RWPE2 (cell line): ENCODE data around the gene C19orf53.

ENCODE experiments used
- ATAC-seq: fragments of 200-7000 bp; cut with Tn5 transposase; 3 replicates; pipeline ENCODE4 v1.9.1; 2021; ENCODE audit warnings: low read depth
- DNase-seq: peaks from one replicate; pipeline ENCODE4 v3.0.0-alpha.2; 2020; ENCODE audit warnings: low spot score
- H3K27ac ChIP-seq: fragments of 450-650 bp; 2 replicates; pipeline ENCODE4 v1.5.1; 2017; ENCODE audit warnings: mild to moderate bottlenecking; ENCODE audit not compliant: poor library complexity, severe bottlenecking
- H3K27me3 ChIP-seq: fragments of 250-450 bp; sonication (Bioruptor Pico); 2 replicates; pipeline ENCODE4 v1.5.1; 2021; ENCODE audit warnings: mild to moderate bottlenecking, moderate library complexity; ENCODE audit not compliant: insufficient read depth, poor library complexity, severe bottlenecking
- H3K36me3 ChIP-seq: fragments of 250-450 bp; sonication (Bioruptor Pico); 2 replicates; pipeline ENCODE4 v1.5.1; 2020; ENCODE audit warnings: low read depth, mild to moderate bottlenecking, moderate library complexity
- H3K4me1 ChIP-seq: fragments of 250-450 bp; sonication (Bioruptor Pico); 2 replicates; pipeline ENCODE4 v1.5.1; 2021; ENCODE audit warnings: mild to moderate bottlenecking, moderate library complexity; ENCODE audit not compliant: insufficient read depth, poor library complexity, severe bottlenecking
- H3K4me3 ChIP-seq: fragments of 250-450 bp; sonication (Bioruptor Pico); 2 replicates; pipeline ENCODE4 v1.5.1; 2021; ENCODE audit warnings: mild to moderate bottlenecking, moderate library complexity; ENCODE audit not compliant: severe bottlenecking
- H3K9me3 ChIP-seq: fragments of 250-450 bp; sonication (Bioruptor Pico); 2 replicates; pipeline ENCODE4 v1.5.1; 2021; ENCODE audit warnings: mild to moderate bottlenecking, moderate library complexity; ENCODE audit not compliant: severe bottlenecking
- CTCF ChIP-seq: fragments of 450-650 bp; IDR thresholded peaks from one replicate; pipeline ENCODE4 v1.5.1; 2017; ENCODE audit warnings: mild to moderate bottlenecking, moderate library complexity; ENCODE audit not compliant: poor library complexity, severe bottlenecking

The C19orf53 gene

DNA sequence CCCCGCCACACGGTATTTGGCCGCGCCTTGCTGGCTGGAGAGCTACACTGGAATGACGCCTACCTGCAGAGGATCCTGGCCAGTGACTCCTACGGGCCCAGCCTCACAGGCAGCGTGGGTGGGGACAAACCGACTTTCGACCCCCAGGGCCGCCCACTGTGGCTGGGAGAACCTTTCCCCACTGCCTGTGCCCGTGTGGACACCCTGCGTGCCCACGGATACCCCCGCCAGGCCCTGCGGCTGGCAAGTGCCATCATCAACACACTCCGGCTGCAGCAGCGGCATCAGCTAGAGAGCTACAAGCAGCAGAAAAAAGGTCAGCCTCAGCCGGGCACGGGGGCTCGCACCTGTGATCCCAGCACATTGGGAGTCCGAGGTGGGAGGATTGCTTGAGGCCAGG lies 40.3 kb downstream of the C19orf53 start:
- no peak overlapping the region for H3K4me3 ChIP-seq
- H3K9me3 ChIP-seq = no peaks in the 10 kb centered on the region
- no peak for TF ChIP-seq CTCF
- H3K4me1 ChIP-seq = no peaks in the 10 kb centered on the region
- no peaks in the 10 kb centered on the region for H3K27me3 ChIP-seq
- DNase-seq (no peak), ATAC-seq (no peak)
- no peak overlapping the region for H3K27ac ChIP-seq
- H3K36me3 ChIP-seq = peaks cover 30% of the 10 kb centered on the region

DNA sequence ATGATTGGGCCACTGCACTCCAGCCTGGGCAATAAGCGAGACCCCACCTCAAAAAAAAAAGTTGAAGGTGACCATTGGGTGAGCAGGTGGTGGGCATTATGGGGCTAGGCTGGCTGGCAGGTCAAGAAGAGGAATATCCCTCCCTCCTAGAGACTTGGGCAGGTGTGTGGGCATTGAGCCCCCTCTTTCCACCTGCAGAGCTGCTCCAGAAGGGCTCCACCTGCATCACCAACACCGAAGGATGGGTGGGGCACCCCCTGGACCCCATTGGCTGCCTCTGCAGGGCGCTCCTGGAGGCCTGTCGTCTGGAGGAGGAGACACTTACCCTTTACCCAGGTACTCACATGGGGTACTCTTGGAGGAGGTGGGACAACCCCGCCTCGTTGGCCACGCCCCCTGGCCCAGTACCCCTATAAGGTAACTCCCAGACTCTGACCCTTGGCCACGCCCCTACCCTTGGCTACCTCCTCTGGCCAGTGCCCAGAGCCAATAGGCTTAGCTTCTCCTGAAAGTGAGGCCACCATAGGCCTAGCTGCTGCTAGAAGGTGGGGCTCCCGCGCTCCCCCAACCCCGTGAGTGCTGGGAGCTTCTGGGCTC lies 42.9 kb downstream of the C19orf53 start:
- Histone ChIP-seq H3K4me1 (peaks cover 9% of the 10 kb centered on the region), H3K36me3 (peaks cover 32% of the 10 kb centered on the region), H3K27me3 (no peaks in the 10 kb centered on the region), H3K9me3 (no peaks in the 10 kb centered on the region), H3K27ac (no peak overlapping the region), H3K4me3 (no peak overlapping the region)
- no peak for TF ChIP-seq CTCF
- DNase-seq = peak; percentile 70
- ATAC-seq = peak; percentile 36; the same call in 1 of the 3 replicates

DNA sequence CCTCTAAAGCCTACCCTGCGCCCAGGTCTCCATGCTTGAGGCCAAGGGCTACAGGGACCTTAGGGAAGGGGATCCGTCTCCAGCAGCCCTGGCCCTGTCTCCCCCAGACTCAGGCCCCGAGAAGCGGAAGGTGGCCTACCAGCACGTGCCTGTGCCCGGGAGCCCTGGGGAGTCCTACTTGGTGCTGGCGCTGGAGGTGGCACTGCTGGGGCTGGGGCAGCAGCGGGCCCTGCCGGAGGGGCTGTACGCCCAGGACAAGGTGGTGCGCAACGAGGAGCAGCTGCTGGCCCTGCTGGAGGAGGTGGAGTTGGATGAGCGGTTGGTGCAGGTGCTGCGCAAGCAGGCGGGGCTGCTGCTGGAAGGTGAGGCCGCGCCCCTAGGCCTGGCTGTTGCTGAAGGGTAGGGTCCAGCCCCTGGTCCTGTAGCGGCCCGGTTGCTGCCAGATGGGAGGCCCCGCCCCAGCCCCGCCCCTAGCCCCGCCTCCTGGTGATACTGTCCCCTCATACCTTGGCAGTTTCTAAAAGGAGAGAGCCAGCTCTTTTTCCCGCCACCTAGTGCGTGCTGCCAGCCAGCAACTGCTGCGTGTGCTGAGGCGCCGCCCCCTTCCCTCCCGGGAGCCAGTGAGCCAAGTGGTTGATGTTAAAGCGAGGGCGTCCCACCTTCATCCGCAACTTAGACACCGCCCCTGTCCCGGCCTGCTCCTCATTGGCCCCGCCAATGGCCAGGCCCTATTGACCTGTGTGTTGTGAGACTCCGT lies 43.5 kb downstream of the C19orf53 start:
- DNase-seq (no peak), ATAC-seq (no peak)
- H3K27me3 ChIP-seq = no peaks in the 10 kb centered on the region
- no peaks in the 10 kb centered on the region for H3K9me3 ChIP-seq
- no peak overlapping the region for H3K4me3 ChIP-seq
- no peak overlapping the region for H3K27ac ChIP-seq
- H3K36me3 ChIP-seq = peaks cover 30% of the 10 kb centered on the region
- peaks cover 14% of the 10 kb centered on the region for H3K4me1 ChIP-seq
- no peak for TF ChIP-seq CTCF

DNA sequence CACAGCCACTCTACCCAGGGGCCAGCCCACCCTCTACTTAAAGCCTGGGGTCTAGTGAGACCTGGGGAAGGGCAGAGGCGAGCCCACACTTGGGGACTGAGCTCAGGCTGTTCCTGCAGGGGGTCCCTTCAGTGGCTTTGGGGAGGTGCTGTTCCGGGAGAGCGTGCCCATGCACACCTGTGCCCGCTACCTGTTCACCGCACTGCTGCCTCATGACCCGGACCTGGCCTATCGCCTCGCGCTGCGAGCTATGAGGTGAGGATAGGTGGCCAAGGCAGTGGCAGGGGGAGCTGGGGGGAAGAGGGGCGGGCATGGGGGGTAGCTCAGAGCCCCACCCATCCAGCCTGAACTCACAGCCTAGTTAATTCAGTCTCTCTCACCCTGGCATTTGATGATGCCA lies 45.0 kb downstream of the C19orf53 start:
- Histone ChIP-seq H3K36me3 (peaks cover 30% of the 10 kb centered on the region), H3K27ac (no peak overlapping the region), H3K9me3 (no peaks in the 10 kb centered on the region), H3K4me3 (no peak overlapping the region), H3K27me3 (no peaks in the 10 kb centered on the region), H3K4me1 (peaks cover 14% of the 10 kb centered on the region)
- no peak for DNase-seq
- no peak for TF ChIP-seq CTCF
- no peak for ATAC-seq

- H3K4me1 ChIP-seq = peaks cover 14% of the 10 kb centered on the region
- no peak overlapping the region for H3K4me3 ChIP-seq
- no peaks in the 10 kb centered on the region for H3K9me3 ChIP-seq
- H3K36me3 ChIP-seq = peaks cover 39% of the 10 kb centered on the region
- H3K27ac ChIP-seq = peak overlapping the region; percentile 76
- H3K27me3 ChIP-seq = no peaks in the 10 kb centered on the region
- DNase-seq (no peak), ATAC-seq (no peak)
- no peak for TF ChIP-seq CTCF
Measured at GRCh38 chr19:13821292-13821691, 47.0 kb downstream of the C19orf53 start.
